ENCODE results near the gene BORA.
"Not testable (repeated sequence)": the region's sequence is repeated elsewhere in the genome, so short reads cannot be mapped to it uniquely, and the experiment has no call there.

The BORA gene

DNA sequence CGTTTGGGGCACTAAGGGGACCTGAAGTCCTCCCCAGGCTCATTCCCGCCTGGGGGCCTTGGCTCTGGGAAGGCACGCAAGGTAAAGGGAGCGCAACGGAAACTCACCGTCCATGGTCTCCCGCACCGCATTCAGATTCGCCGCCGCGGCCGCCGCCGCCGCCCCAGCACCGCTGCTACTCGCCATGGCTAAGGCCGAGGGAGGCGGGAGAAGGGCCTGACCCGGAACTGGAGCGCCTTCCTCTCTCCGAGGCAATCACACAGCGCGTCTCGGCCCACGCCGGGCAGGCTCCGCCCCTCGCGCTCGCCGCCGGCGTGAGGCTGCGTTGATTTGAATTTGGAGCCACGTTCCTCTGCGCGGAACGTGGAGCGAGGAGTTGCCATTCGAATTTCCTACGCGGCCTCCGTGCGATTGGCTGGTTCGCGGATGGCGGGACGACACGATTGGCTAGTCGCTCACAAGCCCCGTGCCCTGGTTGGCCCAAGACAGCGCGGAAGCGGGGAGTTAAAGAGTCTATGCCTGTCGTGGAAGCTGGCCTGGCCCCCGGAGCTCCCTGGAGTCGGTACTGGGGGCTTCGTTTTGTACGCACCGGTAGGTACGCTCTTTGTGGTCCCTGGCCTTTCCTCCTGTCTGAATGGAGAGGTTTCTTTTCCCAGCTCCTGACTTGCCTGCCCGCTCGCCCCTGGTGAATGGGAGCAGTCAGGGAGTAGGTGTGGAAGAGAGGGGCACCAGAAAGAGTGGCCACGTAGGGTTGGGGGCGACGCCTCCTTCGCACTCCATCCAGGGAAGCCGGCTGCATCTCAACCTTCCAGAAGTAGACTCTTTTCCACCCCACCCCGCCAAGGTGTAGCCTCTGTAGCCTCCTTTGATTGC, at the start of gene BORA, which contains the start of gene MZT1:
Gene BORA, plus strand, starts transcription at position 507 of the 873 bp plus-strand sequence. CDS start 1,018 bp downstream, outside the sequence.
Gene MZT1, minus strand, starts transcription at position 213 of the 873 bp plus-strand sequence. Its CDS starts 27 bp downstream, at position 186.
- peak; percentile 99 for DNase-seq (ENCODE audit: low read depth)

DNA sequence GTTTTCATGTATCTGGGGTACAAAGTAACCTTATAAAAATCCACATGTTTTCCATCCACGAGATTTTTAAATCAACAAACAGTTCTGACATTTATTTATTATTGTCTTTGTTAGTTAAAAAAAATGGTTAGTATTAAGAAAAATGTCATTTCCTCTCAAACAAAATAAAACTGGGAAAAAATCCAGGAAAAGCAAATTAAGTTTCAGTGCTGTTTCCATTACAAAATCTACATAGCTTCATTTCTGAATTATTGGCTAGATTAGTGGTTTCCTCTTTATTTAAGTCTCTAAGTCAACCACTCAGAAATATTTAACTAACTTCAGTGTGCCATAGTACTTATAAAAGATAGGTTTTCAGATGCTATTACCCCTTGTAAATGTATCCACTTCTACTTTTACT, 49.4 kb upstream of the BORA start:
- no peak for DNase-seq (ENCODE audit: low read depth)

- DNase-seq (ENCODE audit: low read depth) = no peak
Observed at GRCh38 chr13:72680353-72680752, 47.4 kb upstream of the BORA start.

- no peak for DNase-seq (ENCODE audit: low read depth)
Observed at GRCh38 chr13:72686766-72687165, 41.0 kb upstream of the BORA start.

GRCh38 chr13:72689181-72689696, 38.5 kb upstream of the BORA start:
- no peak for DNase-seq (ENCODE audit: low read depth)

DNA sequence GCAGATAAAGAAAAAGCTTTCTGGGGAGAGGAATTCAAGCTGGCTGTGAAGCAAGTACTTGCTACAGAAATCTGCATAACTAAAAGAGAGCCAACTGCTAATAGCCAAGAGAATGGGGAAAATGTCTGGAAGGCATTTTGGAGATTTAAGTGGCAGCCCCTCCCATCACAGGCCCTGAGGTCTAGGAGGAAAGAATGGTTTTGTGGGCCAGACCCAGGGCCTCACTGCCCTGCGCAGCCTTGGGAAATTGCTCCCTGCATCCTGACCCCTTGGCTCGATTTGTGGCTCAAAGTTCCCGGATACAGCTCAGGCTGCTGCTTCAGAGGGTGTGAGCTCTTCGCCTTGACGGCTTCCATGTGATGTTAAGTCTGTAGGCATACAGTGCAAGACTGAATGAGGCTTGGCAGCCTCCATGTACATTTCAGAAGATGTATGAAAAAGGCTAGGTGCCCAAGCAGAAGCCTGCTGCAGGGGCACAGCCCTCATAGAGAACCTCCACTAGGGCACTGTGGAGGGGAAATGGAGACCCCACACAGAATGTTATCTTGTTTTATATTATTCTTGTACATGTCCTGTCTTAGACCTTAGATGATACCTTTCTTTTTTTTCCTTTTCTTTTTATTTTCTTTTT, 34.7 kb upstream of the BORA start:
- no peak for DNase-seq (ENCODE audit: low read depth)

- no peak for DNase-seq (ENCODE audit: low read depth)
Observed at GRCh38 chr13:72693832-72694231, 33.9 kb upstream of the BORA start.

GRCh38 chr13:72694314-72694713, 33.4 kb upstream of the BORA start:
- no peak for DNase-seq (ENCODE audit: low read depth)

DNA sequence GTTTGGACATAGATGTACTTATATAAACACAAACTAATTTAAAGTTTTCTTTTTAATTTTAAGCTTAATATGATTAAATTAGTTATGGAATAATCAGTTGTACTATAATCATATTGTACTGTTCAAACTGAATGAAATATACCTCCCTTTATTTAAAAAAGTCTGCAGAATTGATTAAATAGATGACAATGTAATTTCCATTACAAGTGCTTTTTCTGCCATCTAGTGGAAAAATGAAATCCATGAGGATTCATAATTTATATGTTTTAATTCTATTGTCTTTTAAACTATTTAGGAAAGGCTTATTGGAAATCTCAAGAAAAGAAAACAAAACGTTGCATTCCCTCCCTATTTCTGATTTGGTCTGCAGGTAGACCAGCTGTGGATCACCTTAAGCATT, 31.1 kb upstream of the BORA start:
- peak; percentile 22 for DNase-seq (ENCODE audit: low read depth)

DNA sequence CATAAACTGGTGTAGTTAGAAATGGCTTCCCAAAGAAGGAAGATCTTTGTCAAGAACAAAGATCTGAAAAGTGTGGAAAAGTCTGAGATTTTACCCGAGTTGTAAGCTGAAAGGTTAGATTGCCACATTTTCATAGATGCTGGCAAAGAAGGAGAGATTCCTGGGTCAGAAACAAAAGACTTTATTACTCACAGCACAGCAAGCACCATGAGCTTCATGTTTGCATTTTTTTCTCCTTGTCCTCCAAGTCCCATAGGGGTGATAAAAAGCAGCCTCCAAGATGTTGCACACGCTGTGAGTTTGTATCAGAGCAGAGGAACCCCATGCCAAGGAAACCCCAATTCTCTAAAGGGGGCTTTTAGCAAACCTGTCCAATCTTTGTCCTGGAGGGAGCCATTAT, 29.6 kb upstream of the BORA start:
- DNase-seq (ENCODE audit: low read depth) = no peak

- DNase-seq (ENCODE audit: low read depth) = no peak
Observed at GRCh38 chr13:72700509-72700908, 27.2 kb upstream of the BORA start.

- DNase-seq (ENCODE audit: low read depth) = peak; percentile 39
Observed at GRCh38 chr13:72716776-72717175, 10.9 kb upstream of the BORA start.

- not testable (repeated sequence) for DNase-seq (ENCODE audit: low read depth)
Observed at GRCh38 chr13:72726185-72726584, 1.5 kb upstream of the BORA start.

- DNase-seq (ENCODE audit: low read depth) = peak; percentile 28
Observed at GRCh38 chr13:72726726-72727416, 852 bp upstream of the BORA start.

- peak; percentile 5 for DNase-seq (ENCODE audit: low read depth)
Observed at GRCh38 chr13:72728290-72728605, 525 bp downstream of the BORA start.

DNA sequence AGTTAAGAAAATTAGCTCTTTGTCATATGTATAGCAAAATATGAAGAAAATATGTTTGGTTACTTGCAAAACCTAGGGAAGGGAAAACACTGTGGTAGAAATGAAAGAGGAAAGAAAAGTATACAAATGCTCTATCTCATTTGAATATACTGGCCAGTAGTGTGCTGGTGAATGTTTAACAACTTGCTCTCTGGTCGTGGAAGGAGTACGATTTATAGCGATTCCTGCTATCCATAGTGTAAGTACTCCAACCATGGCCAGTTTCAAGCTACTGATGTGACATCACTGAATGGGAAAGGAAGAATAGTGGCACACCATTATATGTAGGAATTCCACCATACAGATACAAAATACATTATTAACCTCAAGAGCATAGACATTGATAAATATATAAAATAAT, 9.3 kb downstream of the BORA start:
- no peak for DNase-seq (ENCODE audit: low read depth)

- DNase-seq (ENCODE audit: low read depth) = no peak
Observed at GRCh38 chr13:72740015-72740414, 12.3 kb downstream of the BORA start.

DNA sequence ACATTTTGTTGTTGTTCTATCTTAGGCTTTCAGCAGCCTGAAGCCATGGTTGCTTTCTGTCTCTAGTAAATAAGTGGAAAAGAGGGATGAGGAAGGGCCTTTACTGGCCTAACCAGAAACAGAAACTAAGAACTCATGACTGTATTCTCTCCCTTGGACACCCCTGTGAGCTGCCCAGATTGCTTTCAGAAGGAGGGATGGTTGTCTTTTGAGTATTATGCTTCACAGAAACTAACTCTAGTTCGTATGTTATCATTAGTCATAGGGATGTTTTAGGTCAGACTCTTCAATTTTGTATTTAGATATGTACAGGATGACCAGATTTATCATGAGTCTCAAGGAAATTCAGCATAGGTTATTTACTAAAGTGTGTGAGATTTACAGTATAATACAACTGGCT, 17.5 kb downstream of the BORA start:
- peak; percentile 32 for DNase-seq (ENCODE audit: low read depth)

DNA sequence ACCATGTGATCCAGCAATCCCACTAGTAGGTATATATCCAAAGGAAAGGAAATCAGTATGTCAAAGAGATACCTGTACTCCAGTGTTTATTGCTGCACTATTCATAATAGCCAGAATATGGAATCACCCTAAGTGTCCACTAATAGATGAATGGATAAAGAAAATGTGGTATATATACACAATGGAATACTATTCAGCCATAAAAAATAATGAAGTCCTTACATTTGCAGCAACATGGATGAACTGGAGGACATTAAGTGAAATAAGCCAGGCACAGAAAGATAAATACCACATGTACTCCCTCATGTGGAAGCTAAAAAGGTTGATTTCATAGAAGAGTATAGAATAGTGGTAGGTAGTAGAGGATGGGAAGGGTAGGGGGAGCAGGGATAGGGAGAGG, 23.5 kb downstream of the BORA start:
- no peak for DNase-seq (ENCODE audit: low read depth)

- no peak for DNase-seq (ENCODE audit: low read depth)
Observed at GRCh38 chr13:72754111-72754510, 26.4 kb downstream of the BORA start.

DNA sequence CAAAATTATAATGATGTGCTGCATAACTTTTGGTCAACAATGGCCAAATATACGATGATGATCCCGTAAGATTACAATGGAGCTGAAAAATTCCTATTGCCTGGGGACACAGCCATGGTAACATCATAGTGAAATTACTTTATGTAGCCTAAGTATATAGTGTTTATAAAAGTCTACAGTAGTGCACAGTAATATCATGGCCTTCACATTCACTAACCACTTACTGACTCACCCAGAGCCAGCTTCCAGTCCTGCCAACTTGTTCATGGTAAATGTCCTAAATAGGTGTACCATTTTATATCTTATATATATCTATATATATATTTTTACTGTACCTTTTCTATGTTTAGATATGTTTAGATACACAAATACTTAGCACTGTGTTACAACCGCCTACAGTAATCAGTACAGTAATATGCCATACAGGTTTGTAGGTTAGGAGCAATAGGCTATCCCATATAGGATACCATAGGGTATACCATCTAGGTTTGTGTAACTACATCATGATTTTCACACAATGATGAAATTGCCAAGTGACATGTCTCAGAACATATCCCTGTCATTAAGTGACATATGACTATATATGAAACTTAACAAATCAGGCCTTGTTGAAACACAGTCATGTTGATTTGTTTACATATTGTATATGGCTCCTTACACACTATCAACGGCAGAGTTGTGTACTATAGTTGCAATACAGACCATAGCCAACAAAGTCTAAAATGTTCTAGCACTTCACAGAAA, 30.2 kb downstream of the BORA start:
- DNase-seq (ENCODE audit: low read depth) = peak; percentile 15

DNA sequence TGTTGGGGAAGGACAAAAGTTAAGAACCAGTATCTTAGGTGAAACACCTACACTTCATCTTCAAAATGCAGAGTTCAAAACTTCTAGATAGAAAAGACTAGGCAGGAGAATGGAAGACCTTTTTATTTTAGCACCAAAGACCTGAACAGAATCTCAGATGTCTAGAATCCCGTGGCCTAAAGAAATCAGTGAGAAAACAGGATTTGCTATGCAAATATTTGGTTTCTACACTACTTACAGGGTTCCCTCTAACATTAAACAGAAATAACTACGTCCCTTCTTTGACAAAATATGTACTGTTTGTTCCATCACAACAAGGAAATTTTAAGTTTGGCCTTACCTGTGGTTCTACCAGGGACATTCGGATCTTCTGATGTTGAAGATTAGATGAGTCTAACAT, 32.5 kb downstream of the BORA start:
- no peak for DNase-seq (ENCODE audit: low read depth)
